GM23338 (cell line): ENCODE results near the gene LRP1B. TPM values are rescaled to one million over a fixed set of nuclear protein-coding genes. Genes with fewer than 3 reads are reported as not detected.

ENCODE experiments used
- ATAC-seq: fragments of 200-7000 bp; cut with Tn5 transposase; 3 replicates; pipeline ENCODE4 v1.9.1; 2020
- DNase-seq: peaks from one replicate; pipeline ENCODE4 v3.0.0-alpha.2; 2015; ENCODE audit warnings: low spot score
- H2AFZ ChIP-seq: fragments of 200-600 bp; sonication (generic); 2 replicates; pipeline ENCODE4 v1.8.0; 2016; ENCODE audit warnings: antibody characterized with exemption, mild to moderate bottlenecking, moderate library complexity
- H3F3A ChIP-seq: fragments of 200-600 bp; sonication (generic); replicated peaks from 2 replicates; pipeline ENCODE4 v1.8.0; 2017; ENCODE audit warnings: antibody characterized with exemption, mixed run types, low read depth
- H3K27ac ChIP-seq: fragments of 200-600 bp; sonication (generic); 2 replicates; pipeline ENCODE4 v1.6.1; 2016; ENCODE audit warnings: low read depth
- H3K27me3 ChIP-seq: fragments of 200-600 bp; sonication (generic); 2 replicates; pipeline ENCODE4 v1.8.0; 2016; ENCODE audit warnings: mild to moderate bottlenecking, mixed run types, moderate library complexity; ENCODE audit not compliant: insufficient read depth
- H3K36me3 ChIP-seq: fragments of 200-600 bp; sonication (generic); 2 replicates; pipeline ENCODE4 v1.8.0; 2016; ENCODE audit warnings: mild to moderate bottlenecking; ENCODE audit not compliant: insufficient read depth
- H3K4me1 ChIP-seq: fragments of 200-600 bp; sonication (generic); 2 replicates; pipeline ENCODE4 v1.8.0; 2016; ENCODE audit warnings: mild to moderate bottlenecking, moderate library complexity; ENCODE audit not compliant: insufficient read depth
- H3K4me2 ChIP-seq: fragments of 200-600 bp; sonication (generic); 2 replicates; pipeline ENCODE4 v1.7.1; 2017; ENCODE audit warnings: mixed run types
- H3K4me3 ChIP-seq: fragments of 200-600 bp; sonication (generic); 2 replicates; pipeline ENCODE4 v1.6.1; 2016; ENCODE audit warnings: mixed run types
- H3K79me2 ChIP-seq: fragments of 200-600 bp; sonication (generic); replicated peaks from 2 replicates; pipeline ENCODE4 v1.8.0; 2017; ENCODE audit warnings: mild to moderate bottlenecking; ENCODE audit not compliant: insufficient read depth
- H3K9me2 ChIP-seq: fragments of 200-600 bp; sonication (generic); 2 replicates; pipeline ENCODE4 v1.8.0; 2017; ENCODE audit not compliant: insufficient read depth
- H4K20me1 ChIP-seq: fragments of 200-600 bp; sonication (generic); replicated peaks from 2 replicates; pipeline ENCODE4 v1.8.0; 2017; ENCODE audit warnings: mild to moderate bottlenecking; ENCODE audit not compliant: insufficient read depth
- H3K27ac Mint-ChIP-seq: 2 replicates; pipeline ENCODE4 v1.8.0; 2020; ENCODE audit warnings: inconsistent platforms, mild to moderate bottlenecking, moderate library complexity, mixed read lengths
- H3K27me3 Mint-ChIP-seq: 3 replicates; pipeline ENCODE4 v1.8.0; 2022; ENCODE audit warnings: low read depth, mild to moderate bottlenecking, moderate library complexity, mixed read lengths, inconsistent platforms; ENCODE audit not compliant: insufficient read depth, poor library complexity
- H3K36me3 Mint-ChIP-seq: 3 replicates; pipeline ENCODE4 v1.8.0; 2021; ENCODE audit warnings: low read depth, mild to moderate bottlenecking, inconsistent platforms, moderate library complexity, mixed read lengths
- H3K4me1 Mint-ChIP-seq: 3 replicates; pipeline ENCODE4 v1.8.0; 2020; ENCODE audit warnings: mild to moderate bottlenecking, inconsistent platforms, mixed read lengths
- H3K4me3 Mint-ChIP-seq: 3 replicates; pipeline ENCODE4 v1.8.0; 2021; ENCODE audit warnings: moderate library complexity, mild to moderate bottlenecking, inconsistent platforms, mixed read lengths
- H3K9me3 Mint-ChIP-seq: 3 replicates; pipeline ENCODE4 v1.8.0; 2020; ENCODE audit warnings: moderate library complexity, mild to moderate bottlenecking, inconsistent platforms, mixed read lengths
- CREB1 ChIP-seq: fragments of 250-450 bp; sonication (Bioruptor Pico); IDR thresholded peaks from 2 replicates; pipeline ENCODE4 v1.5.0; 2020; ENCODE audit warnings: low read depth, mild to moderate bottlenecking, moderate library complexity
- EZH2phosphoT487 ChIP-seq: fragments of 200-600 bp; sonication (generic); IDR thresholded peaks from one replicate; pipeline ENCODE4 v1.8.1; 2018; ENCODE audit warnings: antibody characterized with exemption; ENCODE audit not compliant: unreplicated experiment
- JUNB ChIP-seq: IDR thresholded peaks from one replicate; pipeline ENCODE4 v1.6.1; 2016; ENCODE audit warnings: antibody characterized with exemption; ENCODE audit not compliant: unreplicated experiment
- NANOG ChIP-seq: IDR thresholded peaks from 2 replicates; pipeline ENCODE4 v1.6.1; 2016; ENCODE audit warnings: antibody characterized with exemption, borderline replicate concordance
- STAT1 ChIP-seq: IDR thresholded peaks from one replicate; pipeline ENCODE4 v1.6.1; 2016; ENCODE audit warnings: antibody characterized with exemption; ENCODE audit not compliant: unreplicated experiment
- ZNF331 ChIP-seq: fragments of 250-450 bp; sonication (Bioruptor Pico); IDR thresholded peaks from 2 replicates; pipeline ENCODE4 v1.5.0; 2020; ENCODE audit warnings: low read depth, mild to moderate bottlenecking, moderate library complexity
- polyA plus RNA-seq: library from polyadenylated mRNA; unstranded; fragments of >200 nt; fragmentation: Nextera tagmentation; extraction: Ambion mirVana; gene quantifications from 2 replicates; pipeline ENCODE4 v1.2.1, GENCODE V29; 2016
- total RNA-seq: library from RNA; depleted of rRNA; stranded (reverse); fragments of >200 nt; shearing (Covaris generic); gene quantifications from 2 replicates; pipeline ENCODE4 v1.2.3, GENCODE V29; 2014
- TF ChIP-seq, protein P1 (sequence below): IDR thresholded peaks from 2 replicates; pipeline ENCODE4 v1.6.1; 2016; ENCODE audit warnings: antibody characterized with exemption
- TF ChIP-seq, protein P2 (sequence below): IDR thresholded peaks from one replicate; pipeline ENCODE4 v1.6.1; 2018; ENCODE audit warnings: antibody characterized with exemption; ENCODE audit not compliant: unreplicated experiment
- TF ChIP-seq, protein P3 (sequence below), 2 experiments: fragments of 200-600 bp in 1 of 2; sonication (generic) in 1 of 2; conservative IDR thresholded peaks; 2 replicates each; pipeline versions ENCODE4 v1.5.1 to v1.6.1; 2016 to 2017; ENCODE audit warnings: antibody characterized with exemption in 2 of 2, low read depth in 2 of 2, mild to moderate bottlenecking in 2 of 2, moderate library complexity in 1 of 2

LRP1B gene
- total and polyA plus RNA-seq, 2 experiments from 2014 or later: 0.15 to 0.97 TPM

DNA sequence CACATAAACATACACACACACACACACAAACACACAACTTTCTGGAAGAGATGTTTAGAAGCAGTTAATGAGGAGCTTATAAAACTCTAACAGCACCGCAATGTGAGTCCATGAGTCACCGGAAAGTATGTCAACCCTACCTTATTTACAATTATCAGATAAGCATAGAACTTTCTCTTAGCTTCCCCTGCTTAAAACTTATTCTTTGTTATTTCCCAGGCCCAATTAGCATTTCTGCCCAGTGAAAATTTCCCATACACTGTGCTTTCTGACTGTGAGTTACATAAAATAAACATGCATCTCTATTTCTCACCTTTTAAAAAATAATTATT, 737.6 kb downstream of the LRP1B start:
- H3K4me2 ChIP-seq: no peak overlapping the region
- TF ChIP-seq, protein P1, sequence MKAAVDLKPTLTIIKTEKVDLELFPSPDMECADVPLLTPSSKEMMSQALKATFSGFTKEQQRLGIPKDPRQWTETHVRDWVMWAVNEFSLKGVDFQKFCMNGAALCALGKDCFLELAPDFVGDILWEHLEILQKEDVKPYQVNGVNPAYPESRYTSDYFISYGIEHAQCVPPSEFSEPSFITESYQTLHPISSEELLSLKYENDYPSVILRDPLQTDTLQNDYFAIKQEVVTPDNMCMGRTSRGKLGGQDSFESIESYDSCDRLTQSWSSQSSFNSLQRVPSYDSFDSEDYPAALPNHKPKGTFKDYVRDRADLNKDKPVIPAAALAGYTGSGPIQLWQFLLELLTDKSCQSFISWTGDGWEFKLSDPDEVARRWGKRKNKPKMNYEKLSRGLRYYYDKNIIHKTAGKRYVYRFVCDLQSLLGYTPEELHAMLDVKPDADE: no peak
- TF ChIP-seq, protein P2, sequence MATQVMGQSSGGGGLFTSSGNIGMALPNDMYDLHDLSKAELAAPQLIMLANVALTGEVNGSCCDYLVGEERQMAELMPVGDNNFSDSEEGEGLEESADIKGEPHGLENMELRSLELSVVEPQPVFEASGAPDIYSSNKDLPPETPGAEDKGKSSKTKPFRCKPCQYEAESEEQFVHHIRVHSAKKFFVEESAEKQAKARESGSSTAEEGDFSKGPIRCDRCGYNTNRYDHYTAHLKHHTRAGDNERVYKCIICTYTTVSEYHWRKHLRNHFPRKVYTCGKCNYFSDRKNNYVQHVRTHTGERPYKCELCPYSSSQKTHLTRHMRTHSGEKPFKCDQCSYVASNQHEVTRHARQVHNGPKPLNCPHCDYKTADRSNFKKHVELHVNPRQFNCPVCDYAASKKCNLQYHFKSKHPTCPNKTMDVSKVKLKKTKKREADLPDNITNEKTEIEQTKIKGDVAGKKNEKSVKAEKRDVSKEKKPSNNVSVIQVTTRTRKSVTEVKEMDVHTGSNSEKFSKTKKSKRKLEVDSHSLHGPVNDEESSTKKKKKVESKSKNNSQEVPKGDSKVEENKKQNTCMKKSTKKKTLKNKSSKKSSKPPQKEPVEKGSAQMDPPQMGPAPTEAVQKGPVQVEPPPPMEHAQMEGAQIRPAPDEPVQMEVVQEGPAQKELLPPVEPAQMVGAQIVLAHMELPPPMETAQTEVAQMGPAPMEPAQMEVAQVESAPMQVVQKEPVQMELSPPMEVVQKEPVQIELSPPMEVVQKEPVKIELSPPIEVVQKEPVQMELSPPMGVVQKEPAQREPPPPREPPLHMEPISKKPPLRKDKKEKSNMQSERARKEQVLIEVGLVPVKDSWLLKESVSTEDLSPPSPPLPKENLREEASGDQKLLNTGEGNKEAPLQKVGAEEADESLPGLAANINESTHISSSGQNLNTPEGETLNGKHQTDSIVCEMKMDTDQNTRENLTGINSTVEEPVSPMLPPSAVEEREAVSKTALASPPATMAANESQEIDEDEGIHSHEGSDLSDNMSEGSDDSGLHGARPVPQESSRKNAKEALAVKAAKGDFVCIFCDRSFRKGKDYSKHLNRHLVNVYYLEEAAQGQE: no peak
- TF ChIP-seq NANOG: no peak
- TF ChIP-seq ZNF331 (CRISPR knock-in tag): no peak
- TF ChIP-seq, protein P3, sequence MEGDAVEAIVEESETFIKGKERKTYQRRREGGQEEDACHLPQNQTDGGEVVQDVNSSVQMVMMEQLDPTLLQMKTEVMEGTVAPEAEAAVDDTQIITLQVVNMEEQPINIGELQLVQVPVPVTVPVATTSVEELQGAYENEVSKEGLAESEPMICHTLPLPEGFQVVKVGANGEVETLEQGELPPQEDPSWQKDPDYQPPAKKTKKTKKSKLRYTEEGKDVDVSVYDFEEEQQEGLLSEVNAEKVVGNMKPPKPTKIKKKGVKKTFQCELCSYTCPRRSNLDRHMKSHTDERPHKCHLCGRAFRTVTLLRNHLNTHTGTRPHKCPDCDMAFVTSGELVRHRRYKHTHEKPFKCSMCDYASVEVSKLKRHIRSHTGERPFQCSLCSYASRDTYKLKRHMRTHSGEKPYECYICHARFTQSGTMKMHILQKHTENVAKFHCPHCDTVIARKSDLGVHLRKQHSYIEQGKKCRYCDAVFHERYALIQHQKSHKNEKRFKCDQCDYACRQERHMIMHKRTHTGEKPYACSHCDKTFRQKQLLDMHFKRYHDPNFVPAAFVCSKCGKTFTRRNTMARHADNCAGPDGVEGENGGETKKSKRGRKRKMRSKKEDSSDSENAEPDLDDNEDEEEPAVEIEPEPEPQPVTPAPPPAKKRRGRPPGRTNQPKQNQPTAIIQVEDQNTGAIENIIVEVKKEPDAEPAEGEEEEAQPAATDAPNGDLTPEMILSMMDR (conservative IDR thresholded peaks at IDR 0.05; ENCODE audit: low read depth in 2 of 2): no peak
- no peak for TF ChIP-seq JUNB
- no peak for TF ChIP-seq CREB1 (CRISPR knock-in tag)
- TF ChIP-seq STAT1: no peak
- no peak for TF ChIP-seq EZH2phosphoT487
- Mint-ChIP-seq H3K27ac (no peak overlapping the region), H3K9me3 (no peaks in the 10 kb centered on the region), H3K36me3 (no peaks in the 10 kb centered on the region), H3K4me1 (no peaks in the 10 kb centered on the region), H3K27me3 (no peaks in the 10 kb centered on the region), H3K4me3 (no peak overlapping the region)
- H4K20me1 ChIP-seq: no peaks in the 10 kb centered on the region
- no peak for DNase-seq
- H2AFZ ChIP-seq: no peak overlapping the region; the same call in 1 of the 2 replicates
- no peaks in the 10 kb centered on the region for H3F3A ChIP-seq
- H3K79me2 ChIP-seq: no peaks in the 10 kb centered on the region
- ATAC-seq: no peak
- no peak overlapping the region for H3K4me3 ChIP-seq
- H3K9me2 ChIP-seq: no peaks in the 10 kb centered on the region
- no peak overlapping the region for H3K27ac ChIP-seq
- H3K27me3 ChIP-seq: no peaks in the 10 kb centered on the region
- no peaks in the 10 kb centered on the region for H3K36me3 ChIP-seq
- H3K4me1 ChIP-seq: no peaks in the 10 kb centered on the region
